K562 (cell line): ENCODE measurements around the gene CDK14.

Experiments used
- EZH2 ChIP-seq: IDR thresholded peaks from 2 replicates; pipeline ENCODE4 v1.6.1; 2012; ENCODE audit warnings: low read depth, mild to moderate bottlenecking, inconsistent platforms, low read length, borderline replicate concordance
- MXI1 ChIP-seq: IDR thresholded peaks from 2 replicates; pipeline ENCODE4 v1.6.1; 2011; ENCODE audit warnings: low read depth, mild to moderate bottlenecking, improper control_type of control experiment, low read length
- PTBP1 ChIP-seq: fragments of 200-400 bp; formaldehyde crosslinking; IDR thresholded peaks from 2 replicates; pipeline ENCODE4 v1.6.1; 2017; ENCODE audit warnings: low read depth, low read length
- RCOR1 ChIP-seq, 2 experiments: IDR thresholded peaks; 2 replicates each; pipeline ENCODE4 v1.6.1; 2012; ENCODE audit warnings: low read depth in 2 of 2, low read length in 2 of 2, borderline replicate concordance in 1 of 2, improper control_type of control experiment in 1 of 2
- ZBTB8A ChIP-seq: fragments of 450-650 bp; IDR thresholded peaks from 2 replicates; pipeline ENCODE4 v1.6.1; 2018; ENCODE audit warnings: mild to moderate bottlenecking, moderate library complexity; ENCODE audit not compliant: partially characterized antibody
- ZNF586 ChIP-seq: fragments of 450-650 bp; formaldehyde crosslinking; conservative IDR thresholded peaks from 2 replicates; pipeline ENCODE4 v1.4.0; 2020; ENCODE audit warnings: mild to moderate bottlenecking, moderate library complexity
- TF ChIP-seq, protein P1 (sequence below), 3 experiments: IDR thresholded peaks in 2 of 3; conservative IDR thresholded peaks in 1 of 3; 2 replicates each; pipeline ENCODE4 v1.5.1; 2011 to 2012; ENCODE audit warnings: low read length in 3 of 3, mild to moderate bottlenecking in 3 of 3, control low read depth in 2 of 3, improper control_type of control experiment in 1 of 3, inconsistent platforms in 1 of 3, low read depth in 1 of 3, mixed read lengths in 1 of 3, moderate library complexity in 1 of 3; ENCODE audit not compliant: insufficient read depth in 2 of 3

- TF ChIP-seq, protein P1, sequence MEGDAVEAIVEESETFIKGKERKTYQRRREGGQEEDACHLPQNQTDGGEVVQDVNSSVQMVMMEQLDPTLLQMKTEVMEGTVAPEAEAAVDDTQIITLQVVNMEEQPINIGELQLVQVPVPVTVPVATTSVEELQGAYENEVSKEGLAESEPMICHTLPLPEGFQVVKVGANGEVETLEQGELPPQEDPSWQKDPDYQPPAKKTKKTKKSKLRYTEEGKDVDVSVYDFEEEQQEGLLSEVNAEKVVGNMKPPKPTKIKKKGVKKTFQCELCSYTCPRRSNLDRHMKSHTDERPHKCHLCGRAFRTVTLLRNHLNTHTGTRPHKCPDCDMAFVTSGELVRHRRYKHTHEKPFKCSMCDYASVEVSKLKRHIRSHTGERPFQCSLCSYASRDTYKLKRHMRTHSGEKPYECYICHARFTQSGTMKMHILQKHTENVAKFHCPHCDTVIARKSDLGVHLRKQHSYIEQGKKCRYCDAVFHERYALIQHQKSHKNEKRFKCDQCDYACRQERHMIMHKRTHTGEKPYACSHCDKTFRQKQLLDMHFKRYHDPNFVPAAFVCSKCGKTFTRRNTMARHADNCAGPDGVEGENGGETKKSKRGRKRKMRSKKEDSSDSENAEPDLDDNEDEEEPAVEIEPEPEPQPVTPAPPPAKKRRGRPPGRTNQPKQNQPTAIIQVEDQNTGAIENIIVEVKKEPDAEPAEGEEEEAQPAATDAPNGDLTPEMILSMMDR (IDR thresholded peaks at IDR 0.05 in 2 of 3, conservative IDR thresholded peaks at IDR 0.05 in 1 of 3; ENCODE audit: insufficient read depth in 2 of 3, low read depth in 1 of 3, low read length in 3 of 3): no peak
- TF ChIP-seq ZNF586 (CRISPR knock-in tag) (no peak), MXI1 (no peak), EZH2 (no peak), RCOR1 (IDR thresholded peaks at IDR 0.05; ENCODE audit: borderline replicate concordance in 1 of 2, low read depth in 2 of 2, low read length in 2 of 2) (no peak), PTBP1 (no peak), ZBTB8A (no peak)
Measured at GRCh38 chr7:91007371-91007770, 411.2 kb downstream of the CDK14 start.
